Measurements from ENCODE around the gene KCNH8.

The KCNH8 gene

GRCh38 chr3:19506171-19506570 lies 357.9 kb downstream of the KCNH8 start:
- no peak for DNase-seq

- no peak for DNase-seq
Observed at GRCh38 chr3:19522305-19522704, 374.0 kb downstream of the KCNH8 start.

- DNase-seq = no peak
Observed at GRCh38 chr3:19526071-19526470, 377.8 kb downstream of the KCNH8 start.

- DNase-seq = no peak
Observed at GRCh38 chr3:19527746-19528145, 379.4 kb downstream of the KCNH8 start.

- DNase-seq = no peak
Observed at GRCh38 chr3:19531426-19531825, 383.1 kb downstream of the KCNH8 start.

GRCh38 chr3:19539518-19540392 lies 391.4 kb downstream of the KCNH8 start:
- DNase-seq = no peak

- DNase-seq = no peak
Observed at GRCh38 chr3:19540464-19540863, 392.2 kb downstream of the KCNH8 start.

- DNase-seq = no peak
Observed at GRCh38 chr3:19541284-19541683, 393.0 kb downstream of the KCNH8 start.

- DNase-seq = no peak
Observed at GRCh38 chr3:19543212-19543841, 395.0 kb downstream of the KCNH8 start.

GRCh38 chr3:19547665-19548464 lies 399.6 kb downstream of the KCNH8 start:
- no peak for DNase-seq

- DNase-seq = no peak
Observed at GRCh38 chr3:19559724-19560442, 411.6 kb downstream of the KCNH8 start.

GRCh38 chr3:19573644-19574043 lies 425.3 kb downstream of the KCNH8 start:
- DNase-seq = no peak

GRCh38 chr3:19574268-19574667 lies 426.0 kb downstream of the KCNH8 start:
- DNase-seq = no peak

GRCh38 chr3:19576343-19576742 lies 428.0 kb downstream of the KCNH8 start:
- DNase-seq = no peak
